ENCODE results near the gene MTHFR.

The MTHFR gene

DNA sequence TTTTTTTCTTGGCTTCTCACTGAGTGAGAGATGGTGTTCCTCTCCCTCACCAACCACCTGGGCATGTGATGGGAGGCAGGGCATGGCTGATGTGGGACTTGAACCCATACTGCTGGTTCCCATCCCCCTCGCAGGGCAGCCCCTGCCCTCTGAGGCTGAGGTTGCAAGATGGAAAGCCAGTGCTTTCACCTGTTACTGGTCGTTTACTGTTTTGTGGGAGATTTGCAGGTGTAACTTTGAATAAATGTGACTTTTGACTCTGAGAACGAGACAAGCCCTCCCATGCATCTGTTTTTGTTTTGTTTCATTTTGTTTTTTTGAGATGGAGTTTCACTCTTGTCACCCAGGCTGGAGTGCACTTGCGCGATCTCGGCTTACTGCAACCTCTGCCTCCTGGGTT lies 22.2 kb downstream of the MTHFR start:
- no peak for DNase-seq (ENCODE audit: low read depth in 2 of 3, low spot score in 1 of 3)

GRCh38 chr1:11782127-11782708 lies 23.5 kb downstream of the MTHFR start:
- no peak for DNase-seq (ENCODE audit: low read depth in 2 of 3, low spot score in 1 of 3)

DNA sequence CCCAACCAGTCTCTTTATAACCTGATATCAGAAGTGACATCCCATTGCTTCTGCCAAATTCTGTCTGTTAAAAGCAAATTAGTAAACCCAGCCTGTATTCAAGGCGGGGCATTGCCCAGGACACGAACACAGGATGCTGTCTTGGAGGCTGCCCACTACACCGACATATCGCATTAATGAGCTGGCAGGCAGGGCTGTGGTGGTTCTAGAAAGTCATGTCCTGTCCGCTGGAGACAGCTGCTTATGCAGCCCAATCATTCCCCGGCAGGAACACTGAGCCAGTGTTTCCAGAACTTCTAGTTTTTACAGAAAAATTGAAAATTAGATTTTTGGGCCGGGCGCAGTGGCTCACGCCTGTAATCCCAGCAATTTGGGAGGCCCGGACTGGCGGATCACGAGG lies 24.5 kb downstream of the MTHFR start:
- no peak for DNase-seq (ENCODE audit: low read depth in 2 of 3, low spot score in 1 of 3)

GRCh38 chr1:11780380-11781147 lies 25.2 kb downstream of the MTHFR start:
- DNase-seq (ENCODE audit: low read depth in 2 of 3, low spot score in 1 of 3), result no peak

DNA sequence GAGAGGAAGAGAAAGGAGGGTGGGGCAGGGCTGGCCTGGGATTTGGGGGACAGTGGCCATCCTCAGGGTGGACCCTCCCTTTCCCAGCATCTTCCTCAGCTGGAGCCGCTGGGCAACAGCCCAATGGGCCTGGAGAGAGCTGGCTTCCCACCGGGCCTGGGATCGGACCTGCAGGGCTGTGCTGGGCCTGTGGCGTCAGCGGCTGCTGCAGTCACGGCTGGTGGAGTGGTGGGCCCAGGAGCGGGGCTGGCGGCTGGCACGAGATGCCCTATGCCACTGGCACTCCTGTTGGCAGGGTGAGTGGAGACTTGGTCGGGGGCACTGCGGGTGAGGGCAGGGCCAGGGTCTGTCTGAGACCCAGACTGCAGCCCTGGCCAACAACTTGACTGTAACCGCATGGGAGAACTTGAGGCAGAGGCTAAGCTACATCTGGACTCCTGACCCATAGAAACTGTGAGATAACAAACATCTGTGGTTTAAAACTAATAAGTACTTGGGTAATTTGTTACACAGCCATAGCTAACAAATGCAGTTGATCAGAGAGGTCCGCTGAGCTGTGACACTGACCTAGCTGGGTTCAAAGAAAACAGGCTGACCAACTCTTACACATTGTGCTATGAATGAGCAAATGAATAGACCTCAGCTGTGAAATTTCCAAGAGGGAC lies 25.9 kb downstream of the MTHFR start:
- no peak for DNase-seq (ENCODE audit: low read depth in 2 of 3, low spot score in 1 of 3)

- DNase-seq (ENCODE audit: low read depth in 2 of 3, low spot score in 1 of 3), result no peak
These were observed 26.7 kb downstream of the MTHFR start for GRCh38 chr1:11778844-11779623.

DNA sequence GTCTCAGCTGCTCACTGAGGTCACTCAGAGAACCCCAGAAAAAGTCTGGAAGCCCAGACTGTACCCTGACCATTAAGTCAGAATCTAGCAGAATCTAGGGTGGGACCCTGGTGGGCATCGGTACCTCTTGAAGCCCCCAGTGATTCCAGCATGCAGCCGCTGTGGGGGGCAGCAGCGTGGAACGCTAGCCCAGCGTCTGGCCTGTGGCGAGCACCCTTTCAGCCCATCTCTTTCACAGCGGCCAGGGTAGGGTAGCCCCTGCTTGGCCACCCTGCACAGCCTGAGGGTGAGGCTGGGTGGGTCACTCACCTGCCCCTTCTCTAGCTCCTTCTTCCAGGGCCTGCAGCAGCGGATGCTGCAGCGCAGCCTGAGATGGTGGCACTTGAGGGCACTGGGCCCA lies 27.4 kb downstream of the MTHFR start:
- no peak for DNase-seq (ENCODE audit: low read depth in 2 of 3, low spot score in 1 of 3)

GRCh38 chr1:11777658-11778322 lies 28.0 kb downstream of the MTHFR start:
- DNase-seq (ENCODE audit: low read depth in 2 of 3, low spot score in 1 of 3), result no peak

GRCh38 chr1:11774753-11775152 lies 31.0 kb downstream of the MTHFR start:
- DNase-seq (ENCODE audit: low read depth in 2 of 3, low spot score in 1 of 3), result no peak

- no peak for DNase-seq (ENCODE audit: low read depth in 2 of 3, low spot score in 1 of 3)
These were observed 33.3 kb downstream of the MTHFR start for GRCh38 chr1:11772458-11772857.

DNA sequence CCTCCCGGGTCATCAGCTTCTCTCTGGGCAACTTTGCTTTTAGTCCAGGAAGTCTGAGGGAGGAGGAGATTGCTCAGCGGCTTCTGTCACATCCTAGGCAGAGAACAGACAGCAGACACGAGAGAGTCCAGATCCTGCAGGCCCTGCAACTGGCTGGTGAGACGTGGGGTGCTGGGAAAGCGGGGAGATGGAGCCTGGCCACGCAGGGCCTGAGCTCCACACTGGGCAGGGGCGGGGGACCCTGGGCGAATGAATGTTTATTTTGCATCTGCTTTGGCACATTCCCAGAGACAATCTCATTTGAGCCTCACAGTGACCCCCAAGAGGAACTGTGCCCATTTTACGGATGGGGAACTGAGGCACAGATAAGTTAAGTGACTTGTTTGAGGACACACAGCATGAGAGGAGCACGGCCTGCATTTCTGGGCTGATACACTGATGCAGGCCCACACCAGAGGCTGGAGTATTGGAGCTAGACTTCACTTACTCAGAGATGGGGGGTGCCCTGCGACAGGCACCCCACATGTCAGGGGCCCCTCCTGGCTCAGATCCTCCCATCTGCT lies 34.2 kb downstream of the MTHFR start:
- DNase-seq (ENCODE audit: low read depth in 2 of 3, low spot score in 1 of 3), result no peak

GRCh38 chr1:11770011-11770410 lies 35.8 kb downstream of the MTHFR start:
- no peak for DNase-seq (ENCODE audit: low read depth in 2 of 3, low spot score in 1 of 3)

DNA sequence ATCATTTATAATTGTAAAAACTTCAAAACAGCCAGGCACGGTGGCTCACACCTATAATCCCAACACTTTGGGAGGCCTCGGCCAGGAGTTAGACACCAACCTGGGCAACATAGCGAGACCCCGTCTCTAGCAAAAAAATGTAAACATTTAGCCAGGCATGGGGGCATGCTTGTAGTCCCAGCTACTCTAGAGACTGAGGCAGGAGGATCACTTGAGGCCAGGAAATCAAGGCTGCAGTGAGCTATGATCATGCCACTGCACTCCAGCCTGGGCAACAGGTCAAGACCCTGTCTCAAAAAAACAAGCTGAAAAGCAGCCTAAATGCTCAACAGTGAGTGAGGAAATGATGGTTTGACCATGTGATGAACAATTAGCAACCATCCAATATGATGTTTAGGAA lies 36.5 kb downstream of the MTHFR start:
- DNase-seq (ENCODE audit: low read depth in 2 of 3, low spot score in 1 of 3), result no peak

- DNase-seq (ENCODE audit: low read depth in 2 of 3, low spot score in 1 of 3), result no peak
These were observed 36.9 kb downstream of the MTHFR start for GRCh38 chr1:11768821-11769220.

- no peak for DNase-seq (ENCODE audit: low read depth in 2 of 3, low spot score in 1 of 3)
These were observed 37.7 kb downstream of the MTHFR start for GRCh38 chr1:11767922-11768704.

- no peak for DNase-seq (ENCODE audit: low read depth in 2 of 3, low spot score in 1 of 3)
These were observed 39.4 kb downstream of the MTHFR start for GRCh38 chr1:11766429-11766776.

DNA sequence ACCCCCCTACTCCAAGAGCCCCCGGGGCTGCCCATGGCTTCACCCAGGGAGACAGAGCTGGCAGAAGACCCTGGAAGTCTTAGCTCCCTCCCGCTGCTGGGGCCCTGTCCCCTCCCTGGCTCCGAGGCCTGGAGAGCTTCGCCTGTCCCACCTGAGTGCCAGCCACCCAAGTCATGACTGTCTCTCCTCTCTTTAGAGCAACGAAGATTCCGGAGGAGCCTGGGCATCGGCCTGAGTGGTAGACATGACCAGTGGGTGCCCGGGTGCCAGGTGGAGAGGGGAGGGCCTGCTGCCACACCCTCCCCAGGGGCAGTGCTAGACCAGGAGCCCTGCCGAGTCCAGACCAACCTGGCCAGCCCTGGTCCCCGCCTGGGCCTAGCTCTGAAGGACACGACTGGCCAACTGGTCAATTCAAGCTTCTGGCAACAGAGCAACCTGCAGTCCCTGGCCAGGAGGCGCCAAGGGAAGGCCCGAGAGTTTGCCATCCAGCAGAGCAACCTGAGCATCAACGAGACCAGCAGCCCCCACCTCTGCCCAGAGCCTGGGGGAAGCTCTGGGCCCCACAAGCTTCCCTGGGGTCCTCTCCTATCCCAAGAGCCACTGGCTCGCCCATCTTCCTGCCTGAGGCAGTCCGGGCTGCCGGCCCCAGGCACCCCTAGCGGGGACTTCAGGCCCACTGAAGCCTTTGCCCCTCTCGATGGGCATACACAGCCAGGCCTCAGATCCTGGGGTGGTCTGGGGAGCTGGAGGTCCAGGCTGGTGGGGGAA lies 39.9 kb downstream of the MTHFR start:
- DNase-seq (ENCODE audit: low read depth in 2 of 3, low spot score in 1 of 3), result no peak

- no peak for DNase-seq (ENCODE audit: low read depth in 2 of 3, low spot score in 1 of 3)
These were observed 41.2 kb downstream of the MTHFR start for GRCh38 chr1:11764519-11764918.

- no peak for DNase-seq (ENCODE audit: low read depth in 2 of 3, low spot score in 1 of 3)
These were observed 41.6 kb downstream of the MTHFR start for GRCh38 chr1:11764115-11764514.

Measured in stimulated activated CD4-positive, alpha-beta T cell treated with anti-CD3 and anti-CD28 coated beads, Interleukin-12 subunit alpha, Interleukin-12 subunit beta, amount 100 ng/mL, for 48 hours (primary cell).